HG03045 (cell line): ENCODE results near the gene ALS2CL.

ENCODE experiments used
- ATAC-seq: cut with Tn5 transposase; IDR thresholded peaks from one replicate; pipeline ENCODE4 v1.9.1; 2021; ENCODE audit warnings: mild to moderate bottlenecking, moderate library complexity; ENCODE audit not compliant: unreplicated experiment

Gene ALS2CL

GRCh38 chr3:46680298-46680826 lies 13.1 kb downstream of the ALS2CL start:
- ATAC-seq = no peak

GRCh38 chr3:46679681-46680080 lies 13.8 kb downstream of the ALS2CL start:
- ATAC-seq = no peak

GRCh38 chr3:46678280-46678679 lies 15.2 kb downstream of the ALS2CL start:
- no peak for ATAC-seq

GRCh38 chr3:46677411-46677726 lies 16.1 kb downstream of the ALS2CL start:
- ATAC-seq = no peak

- ATAC-seq = no peak
These were observed 16.7 kb downstream of the ALS2CL start for GRCh38 chr3:46676601-46677410.

GRCh38 chr3:46675843-46676567 lies 17.5 kb downstream of the ALS2CL start:
- ATAC-seq = no peak

GRCh38 chr3:46675426-46675825 lies 18.1 kb downstream of the ALS2CL start:
- no peak for ATAC-seq

GRCh38 chr3:46674031-46674845 lies 19.2 kb downstream of the ALS2CL start:
- no peak for ATAC-seq

- ATAC-seq = no peak
These were observed 20.1 kb downstream of the ALS2CL start for GRCh38 chr3:46673151-46674030.

- ATAC-seq = no peak
These were observed 21.2 kb downstream of the ALS2CL start for GRCh38 chr3:46672349-46672695.

- no peak for ATAC-seq
These were observed 21.7 kb downstream of the ALS2CL start for GRCh38 chr3:46671541-46672348.

GRCh38 chr3:46670891-46671427 lies 22.5 kb downstream of the ALS2CL start:
- ATAC-seq = no peak

- no peak for ATAC-seq
These were observed 23.2 kb downstream of the ALS2CL start for GRCh38 chr3:46670000-46670890.

GRCh38 chr3:46669191-46669999 lies 24.1 kb downstream of the ALS2CL start:
- ATAC-seq = no peak

GRCh38 chr3:46668591-46668990 lies 24.9 kb downstream of the ALS2CL start:
- ATAC-seq = no peak

GRCh38 chr3:46668116-46668515 lies 25.4 kb downstream of the ALS2CL start:
- no peak for ATAC-seq

- ATAC-seq = no peak
These were observed 25.8 kb downstream of the ALS2CL start for GRCh38 chr3:46667657-46668056.
